ENCODE measurements around the gene TM9SF4.
"Not testable (repeated sequence)": the region's sequence is repeated elsewhere in the genome, so short reads cannot be mapped to it uniquely, and the experiment has no call there.

The TM9SF4 gene

GRCh38 chr20:32160341-32160740, 50.8 kb downstream of the TM9SF4 start:
- no peak for DNase-seq

DNA sequence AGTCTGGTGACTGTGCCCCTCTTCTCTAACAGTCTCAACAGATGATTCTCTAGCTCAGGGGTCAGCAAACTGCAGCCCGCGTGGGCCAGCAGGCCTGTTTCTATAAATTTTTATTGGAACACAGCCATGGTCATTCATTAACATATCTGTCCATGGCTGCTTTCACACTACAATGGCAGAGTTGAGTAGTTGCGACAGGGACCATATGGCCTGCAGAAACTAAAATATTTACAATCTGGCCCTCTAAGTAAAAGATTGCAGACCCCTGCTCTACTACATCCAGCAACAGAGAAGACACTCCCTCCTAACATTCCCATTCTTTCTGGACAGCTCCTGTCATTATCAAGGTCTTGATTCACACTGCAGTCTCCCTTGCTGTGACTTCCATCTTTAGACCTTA, 52.8 kb downstream of the TM9SF4 start:
- DNase-seq = no peak

DNA sequence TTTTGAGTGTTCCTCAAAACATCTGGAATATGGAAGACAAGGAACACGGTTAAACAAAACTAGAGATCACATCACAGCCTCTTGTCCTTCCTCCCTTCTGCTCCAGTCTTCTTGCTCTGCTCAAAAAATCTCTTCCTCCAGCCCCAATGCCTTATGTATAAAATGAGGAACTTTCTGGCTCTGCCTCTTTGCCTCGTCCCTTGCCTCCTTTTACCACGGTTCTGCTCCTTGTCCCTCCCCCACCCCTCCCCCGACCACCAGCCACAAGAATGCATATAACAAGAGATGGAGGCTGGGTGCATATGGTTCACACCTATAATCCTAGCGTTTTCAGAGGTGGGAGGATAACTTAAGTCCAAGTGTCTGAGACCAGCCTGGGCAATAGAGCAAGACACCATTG, 54.4 kb downstream of the TM9SF4 start:
- DNase-seq = no peak

DNA sequence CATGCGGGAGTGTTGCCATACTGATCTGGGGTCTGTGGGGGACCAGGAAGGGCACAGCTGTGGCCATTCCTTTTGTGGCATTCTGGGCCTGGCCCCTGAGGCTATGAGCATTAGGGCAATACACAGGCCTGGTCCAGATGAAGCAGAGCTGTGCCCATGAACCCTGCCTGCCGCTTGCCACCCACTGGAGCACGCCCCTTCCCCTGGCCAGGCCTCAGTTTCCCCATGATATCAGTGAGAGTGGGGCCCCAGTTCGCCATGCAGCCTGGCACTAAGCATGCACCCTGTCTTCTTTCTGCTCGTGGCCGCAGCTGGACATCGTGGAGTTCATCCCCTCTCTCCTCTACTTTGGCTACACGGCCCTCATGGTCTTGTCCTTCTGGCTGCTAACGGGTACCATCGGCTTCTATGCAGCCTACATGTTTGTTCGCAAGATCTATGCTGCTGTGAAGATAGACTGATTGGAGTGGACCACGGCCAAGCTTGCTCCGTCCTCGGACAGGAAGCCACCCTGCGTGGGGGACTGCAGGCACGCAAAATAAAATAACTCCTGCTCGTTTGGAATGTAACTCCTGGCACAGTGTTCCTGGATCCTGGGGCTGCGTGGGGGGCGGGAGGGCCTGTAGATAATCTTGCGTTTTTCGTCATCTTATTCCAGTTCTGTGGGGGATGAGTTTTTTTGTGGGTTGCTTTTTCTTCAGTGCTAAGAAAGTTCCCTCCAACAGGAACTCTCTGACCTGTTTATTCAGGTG, 55.6 kb downstream of the TM9SF4 start:
- no peak for DNase-seq

DNA sequence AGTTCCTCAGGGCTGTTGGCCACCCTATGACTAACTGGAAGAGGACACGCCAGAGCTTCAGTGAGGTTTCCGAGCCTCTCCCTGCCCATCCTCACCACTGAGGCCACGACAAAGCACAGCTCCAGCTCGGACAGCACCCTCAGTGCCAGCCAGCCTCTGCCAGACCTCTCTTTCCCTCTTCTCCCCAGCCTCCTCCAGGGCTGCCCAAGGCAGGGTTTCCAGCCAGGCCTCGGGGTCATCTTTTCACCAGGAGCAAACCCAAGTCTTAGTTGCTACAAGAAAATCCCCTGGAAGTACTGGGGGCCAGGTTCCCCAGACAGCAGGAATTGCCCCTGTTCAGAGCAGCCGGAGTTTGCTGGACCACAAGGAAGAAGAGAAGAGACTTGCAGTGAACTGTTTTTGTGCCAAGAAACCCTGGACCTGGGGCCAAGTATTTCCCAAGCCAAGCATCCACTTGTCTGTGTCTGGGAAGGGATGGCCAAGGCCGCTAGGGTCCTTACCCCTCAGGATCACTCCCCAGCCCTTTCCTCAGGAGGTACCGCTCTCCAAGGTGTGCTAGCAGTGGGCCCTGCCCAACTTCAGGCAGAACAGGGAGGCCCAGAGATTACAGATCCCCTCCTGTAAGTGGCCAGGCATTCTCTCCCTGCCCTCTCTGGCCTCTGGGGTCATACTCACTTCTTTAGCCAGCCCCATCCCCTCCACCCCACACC, 56.5 kb downstream of the TM9SF4 start:
- no peak for DNase-seq

GRCh38 chr20:32167552-32167951, 58.0 kb downstream of the TM9SF4 start:
- no peak for DNase-seq

- DNase-seq = no peak
Measured at GRCh38 chr20:32168184-32168910, 58.8 kb downstream of the TM9SF4 start.

GRCh38 chr20:32177696-32178095, 68.2 kb downstream of the TM9SF4 start:
- DNase-seq = not testable (repeated sequence)

- DNase-seq = no peak
Measured at GRCh38 chr20:32179515-32179914, 70.0 kb downstream of the TM9SF4 start.

GRCh38 chr20:32179934-32180333, 70.4 kb downstream of the TM9SF4 start:
- DNase-seq = no peak

DNA sequence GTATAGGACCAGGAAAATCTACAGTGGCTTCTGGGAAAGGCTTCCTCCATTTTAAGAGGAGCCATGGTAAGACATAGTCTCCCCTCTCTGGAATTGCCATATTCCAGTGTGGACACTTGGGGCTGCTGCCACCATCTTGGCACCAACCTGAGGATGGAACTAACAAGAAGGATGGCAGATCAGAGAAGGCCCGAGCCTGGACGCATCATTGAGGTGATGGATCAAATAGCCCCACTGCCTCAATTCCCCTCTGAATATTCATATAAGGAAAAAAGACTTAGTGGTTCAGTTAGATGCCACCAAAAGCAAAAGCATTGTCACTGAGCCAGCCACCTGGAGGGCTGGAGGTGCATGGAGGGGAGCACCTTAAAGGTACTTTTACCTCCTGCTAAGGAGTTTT, 72.1 kb downstream of the TM9SF4 start:
- DNase-seq = no peak

DNA sequence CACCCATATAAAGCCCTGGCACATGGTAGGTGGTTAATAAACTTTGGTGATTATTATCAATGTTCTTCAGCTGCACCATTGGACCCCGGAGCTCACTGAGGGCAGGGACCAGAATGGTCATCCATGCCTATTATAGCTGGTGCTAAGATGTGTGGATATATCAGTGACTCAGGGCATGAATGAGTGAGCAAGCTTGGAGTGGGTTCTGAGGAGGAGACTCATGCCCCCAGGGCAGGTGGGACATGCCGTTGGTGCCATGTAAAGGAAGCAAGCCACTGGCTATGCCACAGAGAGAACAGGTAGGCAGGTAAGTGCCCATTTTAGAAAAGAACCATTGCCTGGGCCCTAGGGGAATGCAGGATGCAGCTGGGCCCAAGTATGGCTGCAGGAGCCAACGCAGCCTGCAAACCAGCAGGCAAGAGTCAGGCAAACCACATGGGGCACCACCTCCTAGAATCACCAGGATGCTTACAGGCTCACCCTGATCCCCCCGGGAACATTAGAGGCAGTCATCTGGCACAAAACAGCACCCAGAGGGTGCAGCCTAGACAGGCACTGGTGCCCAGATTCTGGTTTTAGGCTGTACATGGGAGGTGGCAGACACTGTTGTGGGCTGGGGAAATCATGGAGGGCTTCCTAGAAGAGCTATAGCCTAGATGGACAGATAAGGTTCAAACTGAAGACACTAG, 74.6 kb downstream of the TM9SF4 start:
- DNase-seq = no peak

- no peak for DNase-seq
Measured at GRCh38 chr20:32184961-32185603, 75.6 kb downstream of the TM9SF4 start.

GRCh38 chr20:32186506-32186905, 77.0 kb downstream of the TM9SF4 start:
- no peak for DNase-seq

DNA sequence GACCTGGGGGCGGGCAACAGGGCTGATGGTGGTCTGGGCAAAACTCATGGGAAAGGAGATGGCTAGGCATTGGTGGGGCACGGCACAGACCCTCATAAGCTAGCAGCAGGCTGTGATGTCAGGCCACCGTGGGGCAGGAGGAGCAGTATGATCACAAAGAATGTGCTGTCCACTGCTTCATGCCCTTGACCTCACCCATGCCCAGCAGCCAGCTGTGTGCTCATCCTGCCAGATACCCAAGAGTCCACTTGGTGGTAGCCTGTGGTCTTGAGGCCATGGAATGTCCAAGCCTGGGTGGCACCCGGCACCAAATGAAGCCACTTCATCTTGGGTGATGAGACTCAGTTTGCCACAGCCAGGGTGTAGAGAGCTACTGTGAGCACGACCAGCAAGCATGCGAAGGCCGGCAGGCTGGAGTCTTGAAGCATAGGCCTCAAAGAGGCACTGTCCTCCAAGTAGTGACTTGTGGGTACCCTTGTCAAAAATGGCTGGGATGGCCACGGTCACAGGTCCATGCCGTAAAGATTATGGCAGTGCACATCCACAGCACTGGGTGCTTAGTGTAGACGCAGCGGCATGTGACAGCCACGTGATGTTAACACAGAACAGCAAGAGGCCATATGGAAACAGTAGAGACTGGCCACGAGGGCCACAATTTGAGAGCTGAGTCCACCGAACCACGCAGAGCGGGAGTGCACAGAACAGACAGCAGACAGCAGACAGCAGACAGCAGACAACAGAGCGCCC, 79.0 kb downstream of the TM9SF4 start:
- no peak for DNase-seq

- DNase-seq = no peak
Measured at GRCh38 chr20:32189123-32189410, 79.6 kb downstream of the TM9SF4 start.

GRCh38 chr20:32189691-32190615, 80.4 kb downstream of the TM9SF4 start:
- peak; percentile 59 for DNase-seq

GRCh38 chr20:32190616-32191415, 81.3 kb downstream of the TM9SF4 start:
- DNase-seq = no peak

- no peak for DNase-seq
Measured at GRCh38 chr20:32191422-32191821, 81.9 kb downstream of the TM9SF4 start.

GRCh38 chr20:32191873-32192272, 82.4 kb downstream of the TM9SF4 start:
- no peak for DNase-seq
